Measurements from ENCODE around the gene C18orf63. TPM values are rescaled to one million over a fixed set of nuclear protein-coding genes. Genes with fewer than 3 reads are reported as not detected.

The C18orf63 gene
- total RNA-seq, 6 donors from 2014 or later: under 0.01 to 1.6 (median 0.22) TPM

DNA sequence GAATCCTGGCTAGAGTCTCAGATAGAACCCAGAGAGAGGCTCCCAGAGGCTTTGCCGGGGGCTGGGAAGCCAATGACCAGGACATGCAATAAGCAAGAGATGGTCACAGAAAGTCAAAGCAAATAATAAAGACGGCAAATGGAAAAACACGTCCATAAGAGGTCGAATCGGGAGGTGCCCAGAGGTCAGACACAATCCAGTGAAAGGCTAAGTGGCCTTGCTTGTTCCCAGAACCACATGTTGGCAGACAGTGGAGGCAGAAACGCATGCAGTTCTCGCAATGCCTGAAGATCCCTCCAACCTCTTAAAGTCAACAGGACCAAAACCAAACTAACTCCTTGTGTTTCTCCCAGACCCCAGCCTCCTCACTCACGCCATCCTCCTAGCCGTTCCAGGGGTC lies 26.9 kb upstream of the C18orf63 start:
- WGBS, 2 donors: 36 to 37% methylated on average over 9 of the region's 9 CpGs
- H3K4me3 ChIP-seq: peak overlapping the region; percentile 9 to 98 (median 70)
- no peaks in the 10 kb centered on the region for H3K27me3 ChIP-seq
- DNase-seq (peak in 1 of 2 donors; percentile 68), ATAC-seq (ENCODE audit: low FRiP score in 2 of 2) (no peak)
- H3K36me3 ChIP-seq: peaks cover 0 to 4% (median 0%) of the 10 kb centered on the region in 4 donors
- H3K9me3 ChIP-seq: no peaks in the 10 kb centered on the region
- peak overlapping the region; percentile 79 to 96 (median 88) for H3K27ac ChIP-seq
- H3K4me1 ChIP-seq: peaks cover 40 to 70% (median 52%) of the 10 kb centered on the region in 4 donors
- no peak for TF ChIP-seq EP300 (IDR thresholded peaks at IDR 0.05)
- TF ChIP-seq POLR2A (IDR thresholded peaks at IDR 0.05): peak in 1 of 4 donors; percentile 26
- peak in 1 of 2 donors; percentile 47 for TF ChIP-seq POLR2AphosphoS5 (IDR thresholded peaks at IDR 0.05)

DNA sequence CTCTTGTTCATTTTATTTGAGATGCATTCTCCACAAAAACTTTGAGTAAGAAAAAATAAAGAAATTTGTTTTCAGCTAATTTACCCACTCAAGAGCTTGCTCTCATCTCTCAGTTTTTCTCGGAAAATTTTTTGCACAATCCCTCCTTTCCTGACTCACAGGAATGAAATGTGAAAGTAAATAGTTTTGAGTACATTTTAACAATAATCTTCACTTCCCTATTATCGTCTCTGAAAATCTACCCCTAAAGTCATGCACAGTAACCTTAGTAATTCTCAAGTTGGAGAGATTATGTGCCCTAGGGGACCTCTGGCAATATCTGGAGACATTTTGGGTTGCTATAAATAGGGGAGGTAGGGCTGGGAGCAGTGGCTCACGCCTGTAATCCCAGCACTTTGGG lies 26.5 kb upstream of the C18orf63 start:
- TF ChIP-seq POLR2AphosphoS5 (IDR thresholded peaks at IDR 0.05) (no peak), EP300 (IDR thresholded peaks at IDR 0.05) (peak in 1 of 4 donors; percentile 50)
- TF ChIP-seq, protein P1, sequence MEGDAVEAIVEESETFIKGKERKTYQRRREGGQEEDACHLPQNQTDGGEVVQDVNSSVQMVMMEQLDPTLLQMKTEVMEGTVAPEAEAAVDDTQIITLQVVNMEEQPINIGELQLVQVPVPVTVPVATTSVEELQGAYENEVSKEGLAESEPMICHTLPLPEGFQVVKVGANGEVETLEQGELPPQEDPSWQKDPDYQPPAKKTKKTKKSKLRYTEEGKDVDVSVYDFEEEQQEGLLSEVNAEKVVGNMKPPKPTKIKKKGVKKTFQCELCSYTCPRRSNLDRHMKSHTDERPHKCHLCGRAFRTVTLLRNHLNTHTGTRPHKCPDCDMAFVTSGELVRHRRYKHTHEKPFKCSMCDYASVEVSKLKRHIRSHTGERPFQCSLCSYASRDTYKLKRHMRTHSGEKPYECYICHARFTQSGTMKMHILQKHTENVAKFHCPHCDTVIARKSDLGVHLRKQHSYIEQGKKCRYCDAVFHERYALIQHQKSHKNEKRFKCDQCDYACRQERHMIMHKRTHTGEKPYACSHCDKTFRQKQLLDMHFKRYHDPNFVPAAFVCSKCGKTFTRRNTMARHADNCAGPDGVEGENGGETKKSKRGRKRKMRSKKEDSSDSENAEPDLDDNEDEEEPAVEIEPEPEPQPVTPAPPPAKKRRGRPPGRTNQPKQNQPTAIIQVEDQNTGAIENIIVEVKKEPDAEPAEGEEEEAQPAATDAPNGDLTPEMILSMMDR (IDR thresholded peaks at IDR 0.05): no peak
- no peaks in the 10 kb centered on the region for H3K27me3 ChIP-seq
- 22 to 34% methylated on average over 3 of the region's 3 CpGs for WGBS, 2 donors
- H3K36me3 ChIP-seq: peaks cover 0 to 4% (median 0%) of the 10 kb centered on the region in 4 donors
- peak overlapping the region; percentile 79 to 96 (median 88) for H3K27ac ChIP-seq
- no peak for DNase-seq
- peak overlapping the region in 3 of 4 donors; percentile 67 to 98 (median 73) for H3K4me3 ChIP-seq
- H3K4me1 ChIP-seq: peaks cover 37 to 66% (median 49%) of the 10 kb centered on the region in 4 donors
- ATAC-seq (ENCODE audit: low FRiP score in 2 of 2): no peak
- no peaks in the 10 kb centered on the region for H3K9me3 ChIP-seq

DNA sequence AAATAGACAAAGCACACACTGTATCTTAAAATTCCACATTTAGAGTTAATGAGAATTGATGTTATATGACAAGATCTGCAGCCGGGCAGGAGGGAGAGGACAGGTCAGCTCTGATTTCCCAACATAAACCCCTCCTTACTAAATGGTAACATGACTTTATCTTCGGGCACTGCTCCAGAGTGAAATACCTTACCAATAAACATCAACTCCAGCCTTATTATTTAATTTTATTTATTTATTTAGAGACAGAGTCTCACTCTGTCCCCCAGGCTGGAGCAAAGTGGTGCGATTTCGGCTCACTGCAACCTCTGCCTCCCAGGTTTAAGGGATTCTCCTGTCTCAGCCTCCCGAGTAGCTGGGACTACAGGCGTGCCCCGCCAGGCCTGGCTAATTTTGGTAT lies 25.6 kb upstream of the C18orf63 start:
- no peak for TF ChIP-seq POLR2A (IDR thresholded peaks at IDR 0.05)
- TF ChIP-seq, protein P1 (IDR thresholded peaks at IDR 0.05): no peak
- no peak for TF ChIP-seq POLR2AphosphoS5 (IDR thresholded peaks at IDR 0.05)
- TF ChIP-seq EP300 (IDR thresholded peaks at IDR 0.05): no peak
- peak overlapping the region; percentile 79 to 96 (median 88) for H3K27ac ChIP-seq
- 55 to 66% methylated on average over 7 of the region's 7 CpGs for WGBS, 2 donors

GRCh38 chr18:74290794-74291471 lies 24.7 kb upstream of the C18orf63 start:
- Histone ChIP-seq H3K4me1 (peaks cover 22 to 48% (median 32%) of the 10 kb centered on the region in 4 donors), H3K36me3 (peaks cover 0 to 4% (median 0%) of the 10 kb centered on the region in 4 donors), H3K9me3 (no peaks in the 10 kb centered on the region), H3K27ac (peak overlapping the region; percentile 79 to 96 (median 88)), H3K27me3 (no peaks in the 10 kb centered on the region), H3K4me3 (peak overlapping the region; percentile 67 to 98 (median 85))
- ATAC-seq (ENCODE audit: low FRiP score in 2 of 2) (peak; percentile 47 to 64), DNase-seq (peak; percentile 66 to 90)
- TF ChIP-seq EP300 (IDR thresholded peaks at IDR 0.05): no peak
- TF ChIP-seq, protein P1 (IDR thresholded peaks at IDR 0.05): peak in 4 of 6 experiments; percentile 15 to 31 (median 24)
- TF ChIP-seq POLR2A (IDR thresholded peaks at IDR 0.05): peak in 1 of 4 donors; percentile 7
- TF ChIP-seq POLR2AphosphoS5 (IDR thresholded peaks at IDR 0.05): no peak
- WGBS, 2 donors: 8 to 31% methylated on average over 31 to 43 of the region's 57 CpGs

More for the DNA sequence above, 25.6 kb upstream of the C18orf63 start:
- no peak for DNase-seq
- Histone ChIP-seq H3K27me3 (no peaks in the 10 kb centered on the region), H3K4me3 (peak overlapping the region in 3 of 4 donors; percentile 67 to 98 (median 73)), H3K4me1 (peaks cover 29 to 57% (median 40%) of the 10 kb centered on the region in 4 donors), H3K9me3 (no peaks in the 10 kb centered on the region), H3K36me3 (peaks cover 0 to 4% (median 0%) of the 10 kb centered on the region in 4 donors)
- ATAC-seq (ENCODE audit: low FRiP score in 2 of 2): no peak

GRCh38 chr18:74291472-74291770 lies 24.2 kb upstream of the C18orf63 start:
- TF ChIP-seq POLR2AphosphoS5 (IDR thresholded peaks at IDR 0.05) (no peak), POLR2A (IDR thresholded peaks at IDR 0.05) (no peak), EP300 (IDR thresholded peaks at IDR 0.05) (no peak)
- TF ChIP-seq, protein P1 (IDR thresholded peaks at IDR 0.05): no peak
- Histone ChIP-seq H3K27ac (peak overlapping the region; percentile 79 to 96 (median 88)), H3K4me3 (peak overlapping the region; percentile 67 to 98 (median 85)), H3K27me3 (no peaks in the 10 kb centered on the region), H3K36me3 (no peaks in the 10 kb centered on the region), H3K9me3 (no peaks in the 10 kb centered on the region), H3K4me1 (peaks cover 19 to 43% (median 28%) of the 10 kb centered on the region in 4 donors)
- ATAC-seq (ENCODE audit: low FRiP score in 2 of 2) (no peak), DNase-seq (no peak)
- 2% methylated on average over 23 of the region's 30 CpGs; no CpG with 5 or more reads in 1 of the 2 donors for WGBS, 2 donors

Measured in upper lobe of left lung (tissue), 6 donors.